Stomach (tissue), 4 donors: Measurements from ENCODE around the gene TXNDC17.

Experiments
- POLR2A ChIP-seq, 4 donors: fragments of 450-650 bp; IDR thresholded peaks; one replicate each; pipeline ENCODE4 v1.6.1; 2016; ENCODE audit warnings: antibody characterized with exemption in 4 of 4, control low read depth in 2 of 4, mild to moderate bottlenecking in 1 of 4, moderate library complexity in 1 of 4
- POLR2AphosphoS5 ChIP-seq, 3 donors: sonication (generic); formaldehyde crosslinking; IDR thresholded peaks; one replicate each; pipeline ENCODE4 v1.6.1; 2016; ENCODE audit warnings: antibody characterized with exemption in 3 of 3
- TF ChIP-seq, protein P1 (sequence below), 7 experiments: fragments of 450-650 bp in 4 of 7; fragments of 200-600 bp in 3 of 7; sonication (generic) in 3 of 7; IDR thresholded peaks; one replicate each; pipeline ENCODE4 v1.5.1; 2016 to 2019; ENCODE audit warnings: antibody characterized with exemption in 7 of 7, control low read depth in 2 of 7, mild to moderate bottlenecking in 1 of 7

DNA sequence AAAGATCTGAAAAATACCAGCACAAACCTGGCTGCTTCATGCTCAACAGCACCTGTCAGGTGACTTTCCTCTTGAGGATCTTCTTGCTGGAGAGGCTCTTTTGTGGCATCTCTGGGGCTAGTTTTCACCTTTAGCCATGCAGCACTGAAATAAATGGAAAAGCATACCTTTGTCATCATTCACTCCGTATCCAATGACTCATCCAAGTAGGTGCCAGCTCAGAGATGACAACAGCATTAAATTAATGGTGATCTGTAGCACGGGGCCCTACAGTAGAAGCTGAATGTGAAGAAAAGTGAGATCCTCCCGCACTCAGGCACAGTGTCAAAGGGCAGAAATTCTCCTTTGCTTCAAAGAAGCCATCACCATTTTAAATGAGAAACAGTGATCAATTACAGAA is 32.5 kb upstream of the TXNDC17 start:
- TF ChIP-seq, protein P1, sequence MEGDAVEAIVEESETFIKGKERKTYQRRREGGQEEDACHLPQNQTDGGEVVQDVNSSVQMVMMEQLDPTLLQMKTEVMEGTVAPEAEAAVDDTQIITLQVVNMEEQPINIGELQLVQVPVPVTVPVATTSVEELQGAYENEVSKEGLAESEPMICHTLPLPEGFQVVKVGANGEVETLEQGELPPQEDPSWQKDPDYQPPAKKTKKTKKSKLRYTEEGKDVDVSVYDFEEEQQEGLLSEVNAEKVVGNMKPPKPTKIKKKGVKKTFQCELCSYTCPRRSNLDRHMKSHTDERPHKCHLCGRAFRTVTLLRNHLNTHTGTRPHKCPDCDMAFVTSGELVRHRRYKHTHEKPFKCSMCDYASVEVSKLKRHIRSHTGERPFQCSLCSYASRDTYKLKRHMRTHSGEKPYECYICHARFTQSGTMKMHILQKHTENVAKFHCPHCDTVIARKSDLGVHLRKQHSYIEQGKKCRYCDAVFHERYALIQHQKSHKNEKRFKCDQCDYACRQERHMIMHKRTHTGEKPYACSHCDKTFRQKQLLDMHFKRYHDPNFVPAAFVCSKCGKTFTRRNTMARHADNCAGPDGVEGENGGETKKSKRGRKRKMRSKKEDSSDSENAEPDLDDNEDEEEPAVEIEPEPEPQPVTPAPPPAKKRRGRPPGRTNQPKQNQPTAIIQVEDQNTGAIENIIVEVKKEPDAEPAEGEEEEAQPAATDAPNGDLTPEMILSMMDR (IDR thresholded peaks at IDR 0.05), result no peak
- no peak for TF ChIP-seq POLR2AphosphoS5 (IDR thresholded peaks at IDR 0.05)
- no peak for TF ChIP-seq POLR2A (IDR thresholded peaks at IDR 0.05)
